ENCODE data around the gene E2F4. TPM values are rescaled to one million over a fixed set of nuclear protein-coding genes. Genes with fewer than 3 reads are reported as not detected.

E2F4 gene
- total RNA-seq, 4 donors from 2014 or later, result 84.9 to 156 (median 107) TPM

DNA sequence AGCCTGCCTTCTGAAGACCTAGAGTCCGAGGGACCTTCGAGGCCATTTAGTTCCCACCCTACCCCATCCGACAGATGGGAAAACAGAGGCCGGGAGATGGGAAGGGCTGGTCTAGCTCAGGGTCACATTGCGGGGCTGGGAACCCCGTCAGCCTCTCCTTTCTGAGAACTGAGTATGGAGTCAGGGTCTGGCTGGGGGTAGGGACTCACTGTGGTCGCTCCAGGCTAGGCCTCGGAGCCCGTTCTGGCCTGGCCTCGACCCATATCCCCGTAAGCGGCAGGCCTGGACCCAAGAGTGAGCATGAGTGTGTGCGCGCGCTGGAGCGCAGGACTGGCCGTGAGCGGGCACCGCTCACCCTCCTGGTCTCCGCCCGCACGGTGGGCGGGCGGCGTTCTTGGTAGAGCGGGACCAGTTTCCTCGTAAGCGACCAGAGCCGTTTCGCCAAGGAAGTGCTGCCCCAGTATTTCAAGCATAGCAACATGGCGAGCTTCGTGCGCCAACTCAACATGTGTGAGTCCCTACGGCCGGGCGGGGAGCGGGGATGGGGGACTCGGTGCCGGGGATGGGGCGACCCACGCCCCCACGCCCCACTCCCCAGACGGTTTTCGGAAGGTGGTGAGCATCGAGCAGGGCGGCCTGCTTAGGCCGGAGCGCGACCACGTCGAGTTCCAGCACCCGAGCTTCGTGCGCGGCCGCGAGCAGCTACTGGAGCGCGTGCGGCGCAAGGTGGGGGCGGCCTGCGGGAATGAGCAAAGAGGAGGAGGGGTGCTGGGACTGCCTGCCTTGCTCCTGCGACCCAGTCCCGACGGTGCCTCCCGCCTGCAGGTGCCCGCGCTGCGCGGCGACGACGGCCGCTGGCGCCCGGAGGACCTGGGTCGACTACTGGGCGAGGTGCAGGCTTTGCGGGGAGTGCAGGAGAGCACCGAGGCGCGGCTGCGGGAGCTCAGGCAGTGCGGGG lies 26.6 kb upstream of the E2F4 start:
- no peak for ATAC-seq (ENCODE audit: low FRiP score)
- no peak for DNase-seq (ENCODE audit: low spot score)
- no peak for TF ChIP-seq CTCF (IDR thresholded peaks at IDR 0.05)

- TF ChIP-seq CTCF (IDR thresholded peaks at IDR 0.05), result no peak
Measured at GRCh38 chr16:67166110-67166547, 25.8 kb upstream of the E2F4 start.

DNA sequence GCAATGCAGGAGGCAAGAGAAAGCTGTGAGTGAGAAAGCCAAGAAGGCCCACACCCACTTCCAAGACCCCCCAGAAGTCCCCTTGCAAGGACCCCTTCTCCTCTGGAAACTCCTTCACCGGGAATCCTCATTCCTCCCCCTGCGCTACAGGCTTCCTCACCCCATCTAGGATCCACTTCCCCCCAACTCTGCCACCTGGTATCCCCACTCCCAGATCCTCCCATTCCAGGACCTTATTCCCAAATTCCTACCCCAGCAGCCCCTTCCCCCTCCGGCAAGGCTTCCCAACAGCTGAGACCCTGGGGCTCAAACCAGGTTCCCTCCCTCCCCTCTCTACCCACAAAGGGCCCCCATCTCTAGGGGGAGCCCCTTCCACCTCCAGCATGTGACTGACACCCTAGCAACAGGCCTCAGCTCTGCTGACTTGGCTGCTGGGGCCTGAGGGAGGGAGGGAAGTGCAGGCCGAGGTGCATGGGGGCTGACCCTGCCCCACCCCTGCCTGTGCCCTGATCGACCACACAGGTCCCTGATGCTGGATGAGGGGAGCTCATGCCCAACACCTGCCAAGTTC lies 25.3 kb upstream of the E2F4 start:
- no peak for ATAC-seq (ENCODE audit: low FRiP score)
- no peak for TF ChIP-seq CTCF (IDR thresholded peaks at IDR 0.05)
- DNase-seq (ENCODE audit: low spot score), result no peak

More at GRCh38 chr16:67166110-67166547, 25.8 kb upstream of the E2F4 start:
- DNase-seq (ENCODE audit: low spot score) (no peak), ATAC-seq (ENCODE audit: low FRiP score) (no peak)

- DNase-seq (ENCODE audit: low spot score), result no peak
- ATAC-seq (ENCODE audit: low FRiP score), result no peak
- TF ChIP-seq CTCF (IDR thresholded peaks at IDR 0.05), result no peak
Measured at GRCh38 chr16:67167588-67167987, 24.4 kb upstream of the E2F4 start.

- TF ChIP-seq CTCF (IDR thresholded peaks at IDR 0.05), result no peak
- DNase-seq (ENCODE audit: low spot score), result no peak
Measured at GRCh38 chr16:67169011-67169451, 22.9 kb upstream of the E2F4 start.

GRCh38 chr16:67169642-67170167 lies 22.2 kb upstream of the E2F4 start:
- DNase-seq (ENCODE audit: low spot score), result no peak
- no peak for TF ChIP-seq CTCF (IDR thresholded peaks at IDR 0.05)
- ATAC-seq (ENCODE audit: low FRiP score), result no peak

More at GRCh38 chr16:67169011-67169451, 22.9 kb upstream of the E2F4 start:
- no peak for ATAC-seq (ENCODE audit: low FRiP score)

All from omental fat pad (tissue), 4 donors.